Renal cortical epithelial cell (primary cell): Measurements from ENCODE around the gene PGPEP1. TPM values are rescaled to one million over a fixed set of nuclear protein-coding genes. Genes with fewer than 3 reads are reported as not detected.
"Not testable (repeated sequence)": the region's sequence is repeated elsewhere in the genome, so short reads cannot be mapped to it uniquely, and the experiment has no call there.

ENCODE experiments used
- DNase-seq: peaks from one replicate; pipeline ENCODE4 v3.0.0-alpha.2; 2011; ENCODE audit warnings: low read depth
- total RNA-seq: library from RNA; depleted of rRNA; stranded (reverse); fragments of >200 nt; gene quantifications from 2 replicates; pipeline ENCODE4 v1.2.3, GENCODE V29; 2014

Gene PGPEP1
- total RNA-seq, 1 donor from 2014 or later: 33.2 TPM

GRCh38 chr19:18308051-18308947 is 32.1 kb upstream of the PGPEP1 start:
- no peak for DNase-seq

GRCh38 chr19:18308948-18309325 is 31.5 kb upstream of the PGPEP1 start:
- no peak for DNase-seq

DNA sequence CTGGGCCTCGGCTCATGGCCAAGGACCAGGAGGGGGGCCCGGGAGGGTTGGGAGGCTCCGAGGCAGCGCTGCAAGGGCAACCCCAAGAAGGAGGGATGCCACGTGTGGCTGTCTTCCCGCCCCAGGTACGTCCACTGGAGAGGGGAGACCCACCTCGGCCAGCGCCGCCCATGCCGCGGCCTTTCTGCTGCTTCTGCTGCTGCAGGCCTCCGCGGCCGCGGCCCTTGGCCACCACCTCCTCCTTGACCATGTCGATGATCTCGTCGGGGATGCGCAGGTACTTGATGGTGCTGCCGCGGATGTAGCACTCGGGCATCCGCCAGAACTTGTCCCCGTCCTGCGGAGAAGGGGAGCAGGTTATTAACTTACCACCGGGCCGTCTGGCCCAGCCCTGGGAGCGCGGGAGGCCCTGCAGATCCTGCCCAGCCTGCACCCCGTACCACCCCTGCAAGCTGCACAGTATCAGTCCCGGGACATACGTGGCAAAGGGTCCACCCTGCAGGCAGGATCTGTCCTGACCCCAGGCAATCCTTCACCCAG is 30.8 kb upstream of the PGPEP1 start:
- no peak for DNase-seq

DNA sequence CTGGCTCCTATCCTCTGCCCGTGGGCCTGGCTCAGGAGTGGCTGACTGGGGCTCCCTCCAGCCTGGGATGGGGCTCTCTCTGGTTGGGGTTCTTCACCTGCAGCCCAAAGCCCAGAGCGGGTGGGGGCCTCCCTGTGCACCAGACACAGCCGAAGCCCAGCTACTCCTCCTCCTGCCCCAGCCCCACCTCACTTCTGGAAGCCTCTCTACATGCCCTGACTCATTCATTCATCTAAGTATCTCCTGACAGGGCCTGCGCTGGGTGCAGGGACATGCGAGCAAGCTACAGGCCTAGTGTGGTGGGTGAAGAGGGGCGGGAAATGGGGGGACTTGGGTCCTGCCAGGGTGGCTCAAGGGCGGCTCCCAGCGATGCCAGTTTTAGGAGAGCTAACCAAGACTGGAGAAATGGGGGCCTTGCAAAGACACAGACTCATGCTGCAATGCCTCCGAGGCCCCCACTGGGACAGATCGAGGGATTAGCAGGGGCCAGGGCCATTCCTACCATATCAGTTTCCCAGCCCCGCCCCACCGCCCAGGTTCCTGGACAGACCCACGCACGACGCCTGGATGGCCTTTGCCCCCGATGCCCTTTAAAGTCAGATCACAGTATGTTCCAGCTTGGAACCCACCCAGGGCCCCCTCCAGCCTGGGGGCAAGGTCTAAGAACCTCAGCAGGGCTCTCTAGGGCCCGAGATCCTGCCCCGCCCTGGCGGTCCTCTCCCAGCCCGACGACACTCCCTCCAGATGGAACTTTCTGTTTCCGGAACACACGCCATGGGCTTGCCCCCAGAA is 30.1 kb upstream of the PGPEP1 start:
- no peak for DNase-seq

DNA sequence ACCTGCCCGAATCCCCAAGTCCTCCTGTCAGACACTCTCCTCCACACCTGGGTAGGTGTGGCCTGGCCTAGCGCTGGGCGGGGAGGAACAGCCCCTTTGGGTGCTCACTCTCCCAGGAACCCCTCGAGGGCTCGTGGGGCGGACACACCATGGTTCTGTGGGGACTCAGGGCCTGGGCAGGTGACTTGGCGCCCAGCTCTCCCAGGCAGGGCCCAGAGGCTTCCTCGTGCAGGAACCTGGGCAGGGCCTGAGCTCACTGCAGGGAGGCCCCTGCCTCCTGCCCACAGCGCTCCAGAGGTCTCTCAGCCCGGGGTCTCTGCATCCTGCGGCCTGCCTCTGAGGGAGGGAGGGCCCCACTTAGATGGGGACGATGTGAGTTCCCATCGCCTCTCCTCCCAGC is 29.4 kb upstream of the PGPEP1 start:
- no peak for DNase-seq

DNA sequence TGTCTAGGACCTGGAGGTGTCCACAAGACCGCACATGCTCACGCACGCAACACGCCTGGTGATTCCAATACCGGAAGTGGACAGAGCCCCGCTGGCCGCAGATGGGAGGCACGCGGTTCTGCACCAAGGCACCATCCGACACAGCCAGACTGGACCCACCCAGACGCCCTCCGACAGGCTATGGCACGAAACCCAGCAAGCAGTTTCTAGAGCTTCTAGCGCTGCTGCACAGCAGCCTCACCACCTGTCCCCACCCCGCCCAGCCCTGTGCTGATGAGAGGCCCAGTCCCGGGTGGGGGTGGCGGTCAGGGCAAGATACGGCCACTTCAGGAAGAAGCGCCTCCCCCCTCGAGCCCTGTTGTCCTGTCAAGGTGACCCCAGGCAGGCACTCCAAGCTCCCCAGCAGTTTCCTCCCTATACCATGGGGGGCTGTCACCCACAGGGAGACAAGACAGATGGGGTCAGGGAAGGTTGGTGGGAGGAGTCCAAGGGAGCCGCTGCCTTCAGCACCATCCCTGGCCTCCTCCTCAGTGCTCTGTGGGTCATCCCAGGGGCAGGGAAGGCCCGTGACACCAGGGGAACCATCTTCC is 28.8 kb upstream of the PGPEP1 start:
- DNase-seq: no peak

DNA sequence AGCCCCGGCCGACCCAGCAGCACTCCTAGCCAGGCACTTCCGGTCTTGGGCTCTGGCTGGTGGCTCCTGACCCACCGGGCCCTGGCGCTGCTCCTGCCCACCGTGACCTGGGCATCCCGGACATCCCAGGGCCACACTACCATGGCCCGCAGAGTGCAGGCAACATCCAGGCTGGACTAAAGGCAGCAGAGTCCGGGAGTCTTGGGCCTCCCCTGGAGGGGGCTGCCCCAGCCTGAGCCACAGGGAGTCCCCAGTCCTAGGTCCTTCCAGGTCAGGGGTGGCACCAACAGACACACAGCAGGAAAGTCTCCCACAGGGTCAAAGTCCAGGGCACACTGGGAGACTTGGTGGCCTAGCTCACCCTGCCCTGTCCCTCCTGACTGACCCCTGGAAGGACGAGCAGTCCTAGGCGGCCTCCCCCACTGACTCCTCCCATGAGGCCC is 28.3 kb upstream of the PGPEP1 start:
- no peak for DNase-seq

DNA sequence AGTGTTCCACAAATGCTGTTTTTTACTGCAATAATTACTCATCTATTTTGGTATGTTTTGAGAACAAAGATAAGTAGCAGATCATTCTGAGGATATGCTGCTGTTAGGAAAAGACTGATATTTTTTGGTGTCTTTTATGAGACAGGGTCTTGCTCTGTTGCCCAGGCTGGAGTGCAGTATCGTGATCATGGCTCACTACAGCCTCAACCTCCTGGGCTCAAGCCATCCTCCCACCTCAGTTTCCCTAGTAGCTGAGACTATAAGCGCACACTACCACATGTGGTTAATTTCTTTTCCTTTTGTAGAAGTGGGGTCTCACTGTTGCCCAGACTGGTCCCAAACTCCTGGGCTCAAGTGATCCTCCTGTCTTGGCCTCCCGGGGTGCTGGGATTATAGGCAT is 27.0 kb upstream of the PGPEP1 start:
- DNase-seq: no peak

GRCh38 chr19:18317961-18318800 is 22.2 kb upstream of the PGPEP1 start:
- DNase-seq: no peak

DNA sequence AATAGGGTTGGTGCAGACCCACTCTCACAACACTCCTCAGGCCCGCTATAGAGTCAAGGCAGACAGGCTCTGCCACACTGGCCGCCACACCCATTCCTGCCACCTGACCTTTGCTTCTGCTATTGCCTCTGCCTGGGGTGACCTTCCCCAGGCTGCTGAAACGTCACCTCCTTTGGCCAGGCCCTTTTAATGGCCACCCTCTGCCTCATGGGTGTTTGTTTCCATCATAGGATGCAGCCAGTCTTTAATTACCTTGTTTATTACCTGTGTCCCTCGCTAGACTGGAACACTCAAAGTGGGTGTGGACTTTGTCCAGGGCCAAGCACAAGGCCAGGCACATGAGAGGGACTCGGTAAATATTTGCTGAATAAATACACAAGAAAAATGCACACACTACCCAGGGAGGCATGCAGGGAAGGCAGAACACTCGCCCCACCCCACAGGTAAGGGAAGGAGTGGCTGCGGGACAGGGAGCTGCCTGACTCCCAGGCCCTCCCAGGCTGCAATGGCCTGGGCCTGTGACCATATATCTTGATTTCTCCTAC is 20.7 kb upstream of the PGPEP1 start:
- no peak for DNase-seq

GRCh38 chr19:18320865-18321733 is 19.3 kb upstream of the PGPEP1 start:
- DNase-seq: no peak

DNA sequence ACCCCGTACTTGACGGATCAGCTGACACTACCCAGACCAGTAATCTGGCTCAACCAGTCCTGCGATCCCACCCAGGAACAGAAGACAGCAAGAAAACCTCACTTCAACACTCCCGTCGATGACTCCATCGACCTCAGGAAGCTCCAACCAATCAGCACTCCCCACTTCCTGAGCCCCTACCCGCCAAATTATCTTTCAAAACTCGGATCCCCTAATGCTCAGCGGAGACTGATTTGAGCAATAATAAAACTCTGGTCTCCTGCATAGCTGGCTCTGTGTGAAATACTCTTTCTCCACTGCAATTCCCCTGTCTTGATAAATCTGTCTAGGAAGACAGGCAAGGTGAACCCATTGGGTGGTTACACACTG is 18.7 kb upstream of the PGPEP1 start:
- no peak for DNase-seq

- DNase-seq: peak; percentile 50
Observed at GRCh38 chr19:18322318-18322758, 18.1 kb upstream of the PGPEP1 start.

- DNase-seq: peak; percentile 91
Observed at GRCh38 chr19:18322759-18323460, 17.5 kb upstream of the PGPEP1 start, which contains the start of gene LSM4. Gene LSM4, minus strand, starts transcription at chr19:18323076. Its CDS starts 56 bp downstream, at chr19:18323020.

DNA sequence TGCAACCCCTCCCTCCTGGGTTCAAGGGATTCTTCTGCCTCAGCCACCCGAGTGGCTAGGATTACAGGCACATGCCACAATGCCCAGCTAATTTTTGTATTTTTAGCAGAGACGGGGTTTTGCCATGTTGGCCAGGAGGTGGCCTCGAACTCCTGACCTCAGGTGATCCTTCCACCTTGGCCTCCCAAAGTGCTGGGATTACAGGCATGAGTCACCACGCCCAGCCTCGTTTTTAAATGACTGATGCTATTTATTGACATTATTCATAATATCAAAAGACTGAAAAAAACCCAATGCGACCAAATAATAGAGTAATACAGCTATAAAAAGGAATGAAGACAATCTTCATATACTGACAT is 16.0 kb upstream of the PGPEP1 start:
- not testable (repeated sequence) for DNase-seq

DNA sequence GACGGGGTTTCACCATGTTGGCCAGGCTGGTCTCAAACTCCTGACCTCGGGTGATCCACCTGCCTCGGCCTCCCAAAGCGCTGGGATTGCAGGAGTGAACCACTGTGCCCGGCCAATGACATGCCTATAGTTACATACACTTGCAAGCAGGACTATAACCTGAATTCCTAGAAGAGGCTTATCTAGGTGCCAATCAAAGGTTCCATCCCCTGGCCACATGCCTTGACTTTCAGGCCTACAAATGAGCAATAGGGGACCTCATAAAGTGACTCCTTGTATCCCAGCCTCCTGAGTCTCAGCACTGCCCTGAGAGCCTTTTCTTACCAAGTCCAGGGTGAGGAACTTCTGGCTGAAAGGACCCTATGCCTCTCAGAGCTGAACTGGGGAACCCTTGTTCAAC is 13.6 kb upstream of the PGPEP1 start:
- no peak for DNase-seq

GRCh38 chr19:18328340-18329034 is 11.9 kb upstream of the PGPEP1 start:
- peak; percentile 97 for DNase-seq

GRCh38 chr19:18329035-18329376 is 11.4 kb upstream of the PGPEP1 start:
- no peak for DNase-seq

- DNase-seq: no peak
Observed at GRCh38 chr19:18330868-18331267, 9.5 kb upstream of the PGPEP1 start.
